Lower leg skin (tissue), 4 donors: ENCODE data around the gene NACC2. TPM values are rescaled to one million over a fixed set of nuclear protein-coding genes. Genes with fewer than 3 reads are reported as not detected.

Experiments used
- DNase-seq, 2 donors: peaks; one replicate each; pipeline ENCODE4 v3.0.0-alpha.2; 2019; ENCODE audit warnings: low spot score in 2 of 2
- H3K4me3 ChIP-seq: fragments of 200-600 bp; sonication (generic); 2 replicates; pipeline ENCODE4 v1.5.1; 2017; ENCODE audit warnings: mild to moderate bottlenecking, low read depth; ENCODE audit not compliant: poor library complexity, severe bottlenecking
- CTCF ChIP-seq, 3 donors: fragments of 450-650 bp; IDR thresholded peaks; one replicate each; pipeline ENCODE4 v1.5.1; 2016; ENCODE audit warnings: antibody characterized with exemption in 3 of 3, mild to moderate bottlenecking in 3 of 3, moderate library complexity in 2 of 3
- POLR2A ChIP-seq, 2 donors: fragments of 450-650 bp; IDR thresholded peaks; one replicate each; pipeline ENCODE4 v1.6.1; 2016 to 2017; ENCODE audit warnings: antibody characterized with exemption in 2 of 2, mild to moderate bottlenecking in 1 of 2, moderate library complexity in 1 of 2
- WGBS, 2 donors: methylation state at CpG; one replicate each; pipeline ENCODE4 v1.1.5; 2018; 5-methylcytosine and 5-hydroxymethylcytosine counted together
- intact Hi-C: fragments of 100-400 bp; cut with DNase I; formaldehyde crosslinking; loops from one replicate; pipeline ENCODE4 v1.15.0; 2023; ENCODE audit warnings: low total_unique reads
- total RNA-seq, 4 donors: library from RNA; depleted of rRNA; stranded (reverse); fragments of >200 nt; gene quantifications; one replicate each; pipeline ENCODE4 v1.1.0, GENCODE V29; 2016

Gene NACC2
- total RNA-seq, 4 donors from 2014 or later: 9.1 to 17.3 (median 13.4) TPM

- no peak for TF ChIP-seq CTCF (IDR thresholded peaks at IDR 0.05)
- TF ChIP-seq POLR2A (IDR thresholded peaks at IDR 0.05): no peak
- WGBS, 2 donors: 0 to 1% methylated on average over 32 to 60 of the region's 74 CpGs
- intact Hi-C loops: no loop called here
- DNase-seq: no peak
- H3K4me3 ChIP-seq: peak overlapping the region; percentile 73
Measured at GRCh38 chr9:135960411-135961276, 134.4 kb downstream of the NACC2 start.

- no peak for DNase-seq
- WGBS, 2 donors: 30 to 38% methylated on average over 9 of the region's 9 CpGs
- TF ChIP-seq CTCF (IDR thresholded peaks at IDR 0.05) (no peak), POLR2A (IDR thresholded peaks at IDR 0.05) (no peak)
- intact Hi-C loops: no loop called here
- no peak overlapping the region for H3K4me3 ChIP-seq
Measured at GRCh38 chr9:135959814-135960213, 135.3 kb downstream of the NACC2 start.

- 61 to 67% methylated on average over 12 of the region's 12 CpGs for WGBS, 2 donors
Measured at GRCh38 chr9:135958485-135958884, 136.6 kb downstream of the NACC2 start.

GRCh38 chr9:135957431-135957830 lies 137.7 kb downstream of the NACC2 start:
- no peak for DNase-seq
- WGBS, 2 donors: 89 to 93% methylated on average over 8 to 9 of the region's 9 CpGs
- TF ChIP-seq CTCF (IDR thresholded peaks at IDR 0.05) (no peak), POLR2A (IDR thresholded peaks at IDR 0.05) (no peak)
- intact Hi-C loops: no loop called here
- H3K4me3 ChIP-seq: no peak overlapping the region

More at GRCh38 chr9:135958485-135958884, 136.6 kb downstream of the NACC2 start:
- no peak for DNase-seq
- intact Hi-C loops: no loop called here
- TF ChIP-seq POLR2A (IDR thresholded peaks at IDR 0.05) (no peak), CTCF (IDR thresholded peaks at IDR 0.05) (no peak)
- no peak overlapping the region for H3K4me3 ChIP-seq

GRCh38 chr9:135956802-135957174 lies 138.3 kb downstream of the NACC2 start:
- no peak for DNase-seq
- TF ChIP-seq POLR2A (IDR thresholded peaks at IDR 0.05) (no peak), CTCF (IDR thresholded peaks at IDR 0.05) (no peak)
- WGBS, 2 donors: 91% methylated on average over 8 of the region's 8 CpGs
- intact Hi-C loops: no loop called here
- H3K4me3 ChIP-seq: no peak overlapping the region

Other genes starting within 250 kb of the NACC2 start
- 10 to 100 TPM; 32.2 to 46.1 (median 34.0) TPM for gene CAMSAP1, start 187.7 kb downstream of the NACC2 start, total RNA-seq
- gene UBAC1, start 133.9 kb downstream of the NACC2 start, total RNA-seq: 10 to 100 TPM; 89.3 to 99.3 (median 96.9) TPM
- 10 to 100 TPM; 52.3 to 62.9 (median 55.1) TPM for gene TMEM250, start 23.6 kb upstream of the NACC2 start, total RNA-seq
- under 1 TPM in 1 of 4 donors, not detected in 3; 0.42 TPM for gene LHX3, start 109.8 kb upstream of the NACC2 start, total RNA-seq
- 10 to 100 TPM in 2 of 4 donors, 1 to 10 TPM in 2; 8.7 to 13.0 (median 11.1) TPM for gene QSOX2, start 150.5 kb upstream of the NACC2 start, total RNA-seq
- 1 to 10 TPM in 1 of 4 donors, not detected in 3; 1.1 TPM for gene CCDC187, start 208.8 kb upstream of the NACC2 start, total RNA-seq
- 10 to 100 TPM; 21.0 to 37.1 (median 28.1) TPM for gene GPSM1, start 232.2 kb upstream of the NACC2 start, total RNA-seq